K562 (cell line): ENCODE results near the gene SORCS2.

Source experiments
- CBX3 ChIP-seq, 2 experiments: IDR thresholded peaks; 1 replicate in 1 of 2; 2 replicates in 1 of 2; pipeline ENCODE4 v1.6.1; 2012; ENCODE audit warnings: inconsistent platforms in 2 of 2, low read length in 2 of 2, borderline replicate concordance in 1 of 2, control low read depth in 1 of 2
- CBX5 ChIP-seq: IDR thresholded peaks from 2 replicates; pipeline ENCODE4 v1.6.1; 2014; ENCODE audit warnings: low read depth, borderline replicate concordance
- CEBPB ChIP-seq: fragments of 450-650 bp; IDR thresholded peaks from 2 replicates; pipeline ENCODE4 v1.6.1; 2016; ENCODE audit warnings: missing genetic modification characterization, missing compliant biosample characterization
- CREB3 ChIP-seq: fragments of 450-650 bp; conservative IDR thresholded peaks from 2 replicates; pipeline ENCODE4 v1.6.1; 2016; ENCODE audit warnings: missing genetic modification characterization, low read depth, mild to moderate bottlenecking, missing compliant biosample characterization, moderate library complexity
- CTCF ChIP-seq, 3 experiments: IDR thresholded peaks in 2 of 3; conservative IDR thresholded peaks in 1 of 3; 2 replicates each; pipeline ENCODE4 v1.5.1; 2011 to 2012; ENCODE audit warnings: low read length in 3 of 3, mild to moderate bottlenecking in 3 of 3, control low read depth in 2 of 3, improper control_type of control experiment in 1 of 3, inconsistent platforms in 1 of 3, low read depth in 1 of 3, mixed read lengths in 1 of 3, moderate library complexity in 1 of 3; ENCODE audit not compliant: insufficient read depth in 2 of 3
- LEF1 ChIP-seq: fragments of 450-650 bp; IDR thresholded peaks from 2 replicates; pipeline ENCODE4 v1.6.1; 2016; ENCODE audit warnings: mild to moderate bottlenecking
- NRF1 ChIP-seq, 2 experiments: fragments of 450-650 bp; IDR thresholded peaks in 1 of 2; conservative IDR thresholded peaks in 1 of 2; 2 replicates each; pipeline ENCODE4 v1.6.1; 2014; ENCODE audit warnings: mild to moderate bottlenecking in 2 of 2
- PRMT5 ChIP-seq: sonication (generic); formaldehyde crosslinking; IDR thresholded peaks from 2 replicates; pipeline ENCODE4 v1.5.0; 2020; ENCODE audit warnings: missing genetic modification reagents
- RBM34 ChIP-seq: fragments of 200-400 bp; formaldehyde crosslinking; IDR thresholded peaks from 2 replicates; pipeline ENCODE4 v1.6.1; 2018; ENCODE audit warnings: low read length, borderline replicate concordance; ENCODE audit not compliant: insufficient read depth
- ZSCAN29 ChIP-seq: fragments of 450-650 bp; IDR thresholded peaks from 2 replicates; pipeline ENCODE4 v1.6.1; 2017
- TF ChIP-seq, protein P1 (sequence below), 2 experiments: fragments of 450-650 bp; formaldehyde crosslinking in 1 of 2; IDR thresholded peaks; 2 replicates each; pipeline versions ENCODE4 v1.4.0 to v1.6.1; 2014 to 2020; ENCODE audit warnings: mild to moderate bottlenecking in 2 of 2, borderline replicate concordance in 1 of 2, low read depth in 1 of 2
- TF ChIP-seq, protein P2 (sequence below): fragments of 250-450 bp; sonication (Bioruptor Pico); IDR thresholded peaks from 2 replicates; pipeline ENCODE4 v1.5.0; 2020; ENCODE audit warnings: mild to moderate bottlenecking

DNA sequence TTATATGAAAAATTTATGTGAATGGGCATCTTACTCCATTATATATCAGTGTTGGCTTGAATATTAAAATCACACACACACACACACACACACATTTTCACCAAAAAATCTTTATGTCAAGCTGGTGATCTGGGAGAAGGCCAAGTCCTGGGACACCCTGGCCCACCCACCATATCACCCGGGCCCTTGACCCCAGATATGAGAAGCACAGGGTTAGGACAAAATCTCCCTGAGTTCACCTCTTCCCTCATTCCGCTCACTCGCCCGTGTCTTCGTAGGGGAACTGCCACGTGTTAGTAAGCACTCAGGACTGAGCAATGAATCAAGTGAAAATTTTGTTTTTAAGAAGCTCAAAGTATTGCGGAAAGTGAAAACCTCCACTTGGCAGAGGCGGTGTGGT is 346.2 kb downstream of the SORCS2 start:
- TF ChIP-seq CREB3 (tag) (no peak), CTCF (IDR thresholded peaks at IDR 0.05 in 2 of 3, conservative IDR thresholded peaks at IDR 0.05 in 1 of 3; ENCODE audit: insufficient read depth in 2 of 3, low read depth in 1 of 3, low read length in 3 of 3) (no peak), CBX5 (no peak), PRMT5 (no peak), LEF1 (no peak), NRF1 (conservative IDR thresholded peaks at IDR 0.05 in 1 of 2, IDR thresholded peaks at IDR 0.05 in 1 of 2) (no peak), CEBPB (tag) (no peak), RBM34 (no peak), CBX3 (IDR thresholded peaks at IDR 0.05; ENCODE audit: borderline replicate concordance in 1 of 2, low read length in 2 of 2) (no peak), ZSCAN29 (no peak)
- TF ChIP-seq, protein P1, sequence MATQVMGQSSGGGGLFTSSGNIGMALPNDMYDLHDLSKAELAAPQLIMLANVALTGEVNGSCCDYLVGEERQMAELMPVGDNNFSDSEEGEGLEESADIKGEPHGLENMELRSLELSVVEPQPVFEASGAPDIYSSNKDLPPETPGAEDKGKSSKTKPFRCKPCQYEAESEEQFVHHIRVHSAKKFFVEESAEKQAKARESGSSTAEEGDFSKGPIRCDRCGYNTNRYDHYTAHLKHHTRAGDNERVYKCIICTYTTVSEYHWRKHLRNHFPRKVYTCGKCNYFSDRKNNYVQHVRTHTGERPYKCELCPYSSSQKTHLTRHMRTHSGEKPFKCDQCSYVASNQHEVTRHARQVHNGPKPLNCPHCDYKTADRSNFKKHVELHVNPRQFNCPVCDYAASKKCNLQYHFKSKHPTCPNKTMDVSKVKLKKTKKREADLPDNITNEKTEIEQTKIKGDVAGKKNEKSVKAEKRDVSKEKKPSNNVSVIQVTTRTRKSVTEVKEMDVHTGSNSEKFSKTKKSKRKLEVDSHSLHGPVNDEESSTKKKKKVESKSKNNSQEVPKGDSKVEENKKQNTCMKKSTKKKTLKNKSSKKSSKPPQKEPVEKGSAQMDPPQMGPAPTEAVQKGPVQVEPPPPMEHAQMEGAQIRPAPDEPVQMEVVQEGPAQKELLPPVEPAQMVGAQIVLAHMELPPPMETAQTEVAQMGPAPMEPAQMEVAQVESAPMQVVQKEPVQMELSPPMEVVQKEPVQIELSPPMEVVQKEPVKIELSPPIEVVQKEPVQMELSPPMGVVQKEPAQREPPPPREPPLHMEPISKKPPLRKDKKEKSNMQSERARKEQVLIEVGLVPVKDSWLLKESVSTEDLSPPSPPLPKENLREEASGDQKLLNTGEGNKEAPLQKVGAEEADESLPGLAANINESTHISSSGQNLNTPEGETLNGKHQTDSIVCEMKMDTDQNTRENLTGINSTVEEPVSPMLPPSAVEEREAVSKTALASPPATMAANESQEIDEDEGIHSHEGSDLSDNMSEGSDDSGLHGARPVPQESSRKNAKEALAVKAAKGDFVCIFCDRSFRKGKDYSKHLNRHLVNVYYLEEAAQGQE (IDR thresholded peaks at IDR 0.05; ENCODE audit: borderline replicate concordance) = no peak
- TF ChIP-seq, protein P1 (CRISPR knock-in tag; IDR thresholded peaks at IDR 0.05; ENCODE audit: low read depth) = no peak
- TF ChIP-seq, protein P2, sequence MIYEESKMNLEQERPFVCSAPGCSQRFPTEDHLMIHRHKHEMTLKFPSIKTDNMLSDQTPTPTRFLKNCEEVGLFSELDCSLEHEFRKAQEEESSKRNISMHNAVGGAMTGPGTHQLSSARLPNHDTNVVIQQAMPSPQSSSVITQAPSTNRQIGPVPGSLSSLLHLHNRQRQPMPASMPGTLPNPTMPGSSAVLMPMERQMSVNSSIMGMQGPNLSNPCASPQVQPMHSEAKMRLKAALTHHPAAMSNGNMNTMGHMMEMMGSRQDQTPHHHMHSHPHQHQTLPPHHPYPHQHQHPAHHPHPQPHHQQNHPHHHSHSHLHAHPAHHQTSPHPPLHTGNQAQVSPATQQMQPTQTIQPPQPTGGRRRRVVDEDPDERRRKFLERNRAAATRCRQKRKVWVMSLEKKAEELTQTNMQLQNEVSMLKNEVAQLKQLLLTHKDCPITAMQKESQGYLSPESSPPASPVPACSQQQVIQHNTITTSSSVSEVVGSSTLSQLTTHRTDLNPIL (CRISPR knock-in tag) = no peak
